GM19452 (cell line): ENCODE data around the gene EGFR.
"Not testable (repeated sequence)": the region's sequence is repeated elsewhere in the genome, so short reads cannot be mapped to it uniquely, and the experiment has no call there.

Experiments
- ATAC-seq: cut with Tn5 transposase; IDR thresholded peaks from one replicate; pipeline ENCODE4 v1.9.1; 2021; ENCODE audit not compliant: unreplicated experiment

The EGFR gene

DNA sequence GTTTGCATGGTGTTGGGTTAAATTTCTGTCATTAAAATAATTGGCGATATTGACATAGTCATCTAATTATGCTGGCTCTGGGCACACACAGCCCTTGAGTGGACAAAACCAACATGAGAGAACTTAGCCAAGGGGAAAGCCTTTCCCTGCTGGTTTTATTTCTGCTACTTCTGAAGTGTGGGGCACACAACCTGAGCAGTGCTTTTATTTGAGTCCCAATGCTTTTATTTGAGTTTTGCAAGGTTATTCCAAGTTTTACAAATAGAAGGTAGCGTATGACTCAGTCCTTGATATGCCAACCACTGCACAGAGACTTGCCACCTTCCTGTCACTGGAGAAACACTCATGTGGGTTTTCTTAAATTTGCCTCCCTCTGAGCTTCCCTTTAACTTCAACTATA is 145.7 kb downstream of the EGFR start:
- no peak for ATAC-seq

DNA sequence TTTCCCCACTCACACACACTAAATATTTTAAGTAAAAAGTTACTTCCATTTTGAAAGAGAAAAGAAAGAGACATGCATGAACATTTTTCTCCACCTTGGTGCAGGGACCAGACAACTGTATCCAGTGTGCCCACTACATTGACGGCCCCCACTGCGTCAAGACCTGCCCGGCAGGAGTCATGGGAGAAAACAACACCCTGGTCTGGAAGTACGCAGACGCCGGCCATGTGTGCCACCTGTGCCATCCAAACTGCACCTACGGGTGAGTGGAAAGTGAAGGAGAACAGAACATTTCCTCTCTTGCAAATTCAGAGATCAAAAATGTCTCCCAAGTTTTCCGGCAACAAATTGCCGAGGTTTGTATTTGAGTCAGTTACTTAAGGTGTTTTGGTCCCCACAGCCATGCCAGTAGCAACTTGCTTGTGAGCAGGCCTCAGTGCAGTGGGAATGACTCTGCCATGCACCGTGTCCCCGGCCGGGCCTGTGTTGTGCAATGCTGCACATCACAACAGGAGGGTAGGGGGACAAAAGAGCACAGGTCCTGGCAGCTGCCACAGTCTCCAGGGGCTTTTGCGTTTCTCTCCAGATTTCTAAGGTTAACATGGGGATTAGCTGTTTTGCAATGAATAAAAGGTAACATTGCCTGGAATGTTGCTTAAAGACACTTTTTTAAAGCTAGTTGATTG is 146.5 kb downstream of the EGFR start:
- ATAC-seq: no peak

DNA sequence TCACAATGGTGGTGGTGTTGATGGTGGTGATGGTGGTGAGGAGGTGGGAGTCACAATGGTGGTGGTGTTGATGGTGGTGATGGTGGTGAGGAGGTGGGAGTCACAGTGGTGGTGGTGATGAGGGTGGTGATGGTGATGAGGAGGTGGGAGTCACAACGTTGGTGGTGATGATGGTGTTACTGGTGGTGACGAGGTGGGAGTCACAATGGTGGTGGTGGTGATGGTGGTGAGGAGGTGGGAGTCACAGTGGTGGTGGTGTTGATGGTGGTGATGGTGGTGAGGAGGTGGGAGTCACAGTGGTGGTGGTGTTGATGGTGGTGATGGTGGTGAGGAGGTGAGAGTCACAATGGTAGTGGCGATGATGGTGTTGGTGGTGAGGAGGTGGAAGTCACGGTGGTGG is 148.5 kb downstream of the EGFR start:
- not testable (repeated sequence) for ATAC-seq

DNA sequence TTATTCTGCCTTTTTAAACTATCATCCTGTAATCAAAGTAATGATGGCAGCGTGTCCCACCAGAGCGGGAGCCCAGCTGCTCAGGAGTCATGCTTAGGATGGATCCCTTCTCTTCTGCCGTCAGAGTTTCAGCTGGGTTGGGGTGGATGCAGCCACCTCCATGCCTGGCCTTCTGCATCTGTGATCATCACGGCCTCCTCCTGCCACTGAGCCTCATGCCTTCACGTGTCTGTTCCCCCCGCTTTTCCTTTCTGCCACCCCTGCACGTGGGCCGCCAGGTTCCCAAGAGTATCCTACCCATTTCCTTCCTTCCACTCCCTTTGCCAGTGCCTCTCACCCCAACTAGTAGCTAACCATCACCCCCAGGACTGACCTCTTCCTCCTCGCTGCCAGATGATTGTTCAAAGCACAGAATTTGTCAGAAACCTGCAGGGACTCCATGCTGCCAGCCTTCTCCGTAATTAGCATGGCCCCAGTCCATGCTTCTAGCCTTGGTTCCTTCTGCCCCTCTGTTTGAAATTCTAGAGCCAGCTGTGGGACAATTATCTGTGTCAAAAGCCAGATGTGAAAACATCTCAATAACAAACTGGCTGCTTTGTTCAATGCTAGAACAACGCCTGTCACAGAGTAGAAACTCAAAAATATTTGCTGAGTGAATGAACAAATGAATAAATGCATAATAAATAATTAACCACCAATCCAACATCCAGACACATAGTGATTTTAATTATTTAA is 151.7 kb downstream of the EGFR start:
- no peak for ATAC-seq

DNA sequence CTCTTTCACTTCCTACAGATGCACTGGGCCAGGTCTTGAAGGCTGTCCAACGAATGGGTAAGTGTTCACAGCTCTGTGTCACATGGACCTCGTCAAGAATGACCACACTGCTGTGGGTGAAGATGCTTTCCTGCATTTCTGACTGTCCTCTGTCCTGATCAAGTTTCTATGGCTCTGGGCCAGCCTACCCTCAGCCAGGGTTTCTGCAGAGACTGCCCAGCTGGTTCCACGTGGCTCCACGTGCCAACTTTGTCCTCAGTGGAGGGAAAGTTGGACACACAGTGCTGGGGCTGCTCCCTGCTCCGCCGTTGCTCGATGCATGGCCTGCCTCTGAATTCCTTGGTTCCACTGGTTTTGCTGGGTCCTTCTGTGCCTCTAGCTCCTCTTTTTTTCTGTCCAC is 152.3 kb downstream of the EGFR start:
- no peak for ATAC-seq

DNA sequence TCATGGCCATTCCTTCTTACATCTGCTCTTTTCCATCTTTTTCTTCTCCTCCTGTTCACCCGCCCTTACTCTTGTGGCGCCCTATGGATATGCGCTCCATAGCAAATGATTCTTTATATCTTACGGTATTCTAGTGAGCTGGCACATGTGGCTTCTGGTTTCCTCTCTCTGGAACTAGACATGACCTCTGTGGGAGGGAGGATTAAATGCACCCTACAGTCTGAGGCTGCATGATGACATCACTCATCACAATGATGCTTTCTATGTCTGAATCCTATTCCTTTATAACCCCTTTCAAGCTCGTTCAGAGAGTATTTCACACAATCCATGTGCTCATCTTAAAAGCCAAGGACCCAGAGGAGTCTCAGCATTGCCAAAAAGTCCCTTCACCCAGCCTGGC is 153.3 kb downstream of the EGFR start:
- ATAC-seq: no peak

DNA sequence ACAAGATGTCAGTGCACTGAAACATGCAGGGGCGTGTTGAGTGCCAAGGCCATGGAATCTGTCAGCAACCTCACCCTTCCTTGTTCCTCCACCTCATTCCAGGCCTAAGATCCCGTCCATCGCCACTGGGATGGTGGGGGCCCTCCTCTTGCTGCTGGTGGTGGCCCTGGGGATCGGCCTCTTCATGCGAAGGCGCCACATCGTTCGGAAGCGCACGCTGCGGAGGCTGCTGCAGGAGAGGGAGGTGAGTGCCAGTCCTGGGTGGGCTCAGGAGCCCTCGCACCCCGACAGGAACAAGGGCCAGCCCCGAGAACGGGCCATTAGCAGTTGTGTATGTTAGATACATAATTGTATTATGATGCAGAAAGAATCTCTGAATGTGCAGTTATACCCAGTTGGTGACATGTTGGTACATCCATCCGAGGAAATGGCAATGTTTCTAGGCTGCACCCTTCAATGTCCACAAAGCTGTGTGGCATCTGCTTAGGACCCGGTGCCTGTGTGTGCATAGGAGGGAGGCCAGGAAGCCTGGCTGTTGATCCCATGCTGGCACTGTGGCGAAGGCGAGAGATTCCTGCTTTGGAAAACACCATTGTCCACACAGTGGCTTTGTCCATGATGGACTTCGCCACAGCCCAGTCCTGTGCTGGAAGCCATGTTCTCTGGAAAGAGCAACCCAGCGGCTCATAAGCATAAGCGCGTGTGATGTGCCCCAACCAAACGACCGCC is 154.2 kb downstream of the EGFR start:
- no peak for ATAC-seq

DNA sequence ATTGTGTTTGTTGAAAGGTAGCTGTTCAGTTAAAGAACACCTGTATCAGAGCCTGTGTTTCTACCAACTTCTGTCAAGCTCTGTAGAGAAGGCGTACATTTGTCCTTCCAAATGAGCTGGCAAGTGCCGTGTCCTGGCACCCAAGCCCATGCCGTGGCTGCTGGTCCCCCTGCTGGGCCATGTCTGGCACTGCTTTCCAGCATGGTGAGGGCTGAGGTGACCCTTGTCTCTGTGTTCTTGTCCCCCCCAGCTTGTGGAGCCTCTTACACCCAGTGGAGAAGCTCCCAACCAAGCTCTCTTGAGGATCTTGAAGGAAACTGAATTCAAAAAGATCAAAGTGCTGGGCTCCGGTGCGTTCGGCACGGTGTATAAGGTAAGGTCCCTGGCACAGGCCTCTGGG is 154.9 kb downstream of the EGFR start:
- ATAC-seq: no peak

DNA sequence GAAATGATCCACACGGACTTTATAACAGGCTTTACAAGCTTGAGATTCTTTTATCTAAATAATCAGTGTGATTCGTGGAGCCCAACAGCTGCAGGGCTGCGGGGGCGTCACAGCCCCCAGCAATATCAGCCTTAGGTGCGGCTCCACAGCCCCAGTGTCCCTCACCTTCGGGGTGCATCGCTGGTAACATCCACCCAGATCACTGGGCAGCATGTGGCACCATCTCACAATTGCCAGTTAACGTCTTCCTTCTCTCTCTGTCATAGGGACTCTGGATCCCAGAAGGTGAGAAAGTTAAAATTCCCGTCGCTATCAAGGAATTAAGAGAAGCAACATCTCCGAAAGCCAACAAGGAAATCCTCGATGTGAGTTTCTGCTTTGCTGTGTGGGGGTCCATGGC is 155.6 kb downstream of the EGFR start:
- no peak for ATAC-seq

DNA sequence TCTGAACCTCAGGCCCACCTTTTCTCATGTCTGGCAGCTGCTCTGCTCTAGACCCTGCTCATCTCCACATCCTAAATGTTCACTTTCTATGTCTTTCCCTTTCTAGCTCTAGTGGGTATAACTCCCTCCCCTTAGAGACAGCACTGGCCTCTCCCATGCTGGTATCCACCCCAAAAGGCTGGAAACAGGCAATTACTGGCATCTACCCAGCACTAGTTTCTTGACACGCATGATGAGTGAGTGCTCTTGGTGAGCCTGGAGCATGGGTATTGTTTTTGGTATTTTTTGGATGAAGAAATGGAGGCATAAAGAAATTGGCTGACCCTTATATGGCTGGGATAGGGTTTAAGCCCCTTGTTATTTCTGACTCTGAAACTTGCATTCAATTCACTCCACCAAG is 156.0 kb downstream of the EGFR start:
- ATAC-seq: no peak

DNA sequence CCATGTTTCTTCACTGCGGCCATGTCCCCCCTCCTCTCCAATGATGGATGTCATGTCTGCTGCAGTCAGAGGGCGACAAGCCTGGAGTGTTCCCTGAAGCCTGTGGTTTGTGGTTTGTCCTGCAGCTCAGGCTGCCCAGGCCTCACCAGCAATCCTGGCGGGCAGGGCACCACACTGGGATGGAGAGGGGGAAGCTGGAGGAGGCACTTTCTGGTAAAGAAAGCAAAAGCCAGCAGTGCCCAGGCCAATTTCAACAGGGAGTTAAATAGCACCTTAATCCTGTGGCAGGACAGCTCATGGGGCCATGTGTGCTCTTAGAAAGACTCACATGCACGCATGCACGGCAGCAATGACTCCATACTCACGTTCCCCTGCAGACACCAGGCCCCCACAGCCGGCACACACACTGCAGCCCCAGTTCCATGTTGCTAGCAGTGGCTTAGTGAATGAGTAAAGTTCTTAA is 158.3 kb downstream of the EGFR start:
- no peak for ATAC-seq

DNA sequence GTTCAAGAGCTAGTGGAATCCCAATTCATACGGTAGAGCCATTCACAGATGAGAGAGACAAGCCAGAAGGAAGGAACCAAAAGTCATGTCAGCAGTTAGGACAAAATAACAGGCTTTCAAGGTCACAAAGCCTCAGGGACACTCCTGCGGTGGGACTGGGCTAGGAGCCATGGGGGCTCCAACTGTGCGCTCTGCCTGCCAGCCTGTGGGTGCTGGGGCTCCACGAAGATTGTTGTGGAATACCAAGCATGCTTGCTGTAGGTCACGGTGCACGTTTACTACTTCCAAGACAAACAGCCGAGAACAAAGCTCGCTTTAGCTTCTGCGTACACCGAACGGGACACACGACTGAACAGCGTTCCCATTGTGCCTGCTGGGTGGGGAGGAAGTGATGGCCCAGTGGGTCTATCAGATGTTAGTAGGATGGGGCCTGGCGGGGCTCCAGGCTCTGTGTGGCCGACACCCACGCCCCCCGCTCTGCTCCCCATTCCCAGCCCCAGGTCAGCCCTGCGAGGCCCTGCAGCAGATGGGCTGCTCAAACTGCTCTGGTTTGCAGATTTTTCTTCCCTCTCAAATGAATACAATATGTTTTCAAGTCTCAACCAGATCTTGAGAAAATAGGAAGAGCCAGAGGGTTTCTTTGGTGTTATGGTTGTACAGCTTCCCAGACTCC is 158.9 kb downstream of the EGFR start:
- no peak for ATAC-seq

DNA sequence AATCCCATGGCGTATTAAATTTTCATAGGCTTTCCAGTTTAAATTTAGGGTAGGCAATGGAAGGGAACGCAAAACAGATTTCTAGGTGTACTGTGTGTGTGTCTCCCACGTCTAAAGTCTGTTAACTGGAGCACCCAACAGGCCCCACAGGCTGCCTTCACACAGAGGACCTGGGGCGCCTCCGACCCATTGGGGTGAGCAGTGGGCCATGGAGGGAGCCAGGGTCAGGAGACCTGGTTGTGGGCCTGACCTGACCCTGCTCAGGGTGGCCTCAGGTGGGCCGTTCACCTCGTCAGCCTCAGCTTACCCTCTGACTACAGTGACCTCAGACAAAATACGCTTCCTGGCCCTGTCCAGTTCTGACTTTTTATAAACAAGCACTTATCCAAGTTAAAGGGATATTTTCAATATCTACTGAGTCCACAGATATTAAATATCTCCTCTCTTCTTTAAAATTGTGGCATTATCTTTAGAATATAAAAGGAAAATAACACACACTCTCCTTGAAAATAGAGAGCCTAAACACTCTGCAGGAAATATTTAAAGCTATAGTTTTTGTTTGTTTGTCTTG is 159.6 kb downstream of the EGFR start:
- no peak for ATAC-seq

DNA sequence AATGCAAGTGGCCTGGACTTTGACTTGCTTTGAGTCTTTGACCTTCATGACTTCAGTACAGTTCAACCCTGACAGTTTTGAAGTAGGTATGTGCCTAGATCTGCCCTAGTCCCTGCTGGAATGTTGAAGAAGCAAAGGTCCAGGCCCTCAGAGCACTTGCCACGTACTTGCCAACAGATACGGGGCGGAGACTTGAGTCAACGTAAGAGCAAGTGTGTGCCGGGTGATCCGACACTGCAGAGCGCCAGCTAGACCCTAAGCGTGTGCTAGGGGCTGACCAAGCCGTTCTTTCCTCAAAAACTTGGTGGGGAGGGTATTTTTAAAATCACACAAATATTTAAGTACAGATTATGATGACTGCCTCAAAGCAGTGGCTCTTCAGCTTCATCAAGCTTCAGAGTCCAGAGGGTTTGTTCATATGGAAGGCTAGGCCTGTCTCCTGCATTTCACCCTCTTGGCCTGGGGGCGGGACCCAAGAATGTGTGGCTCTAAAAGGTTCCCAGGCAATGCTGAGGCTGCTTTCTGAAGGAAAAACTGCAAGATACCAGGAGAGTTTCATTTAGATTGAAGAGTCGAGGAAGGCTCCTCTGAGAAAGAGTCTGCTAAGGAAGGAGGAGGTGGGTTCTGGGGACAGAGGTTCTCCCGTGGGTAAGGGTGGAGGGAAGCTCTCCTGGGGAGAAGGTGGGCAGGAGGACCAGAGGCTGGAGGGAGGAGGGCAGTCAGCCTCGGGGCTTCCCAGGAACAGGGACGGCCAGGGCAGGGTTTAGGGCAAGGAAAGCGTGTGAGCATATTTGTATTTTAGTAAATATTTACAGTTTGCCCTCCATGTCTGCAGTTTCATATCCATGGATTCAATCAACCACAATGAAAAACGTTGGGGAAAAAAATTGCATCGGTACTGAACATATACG is 160.3 kb downstream of the EGFR start:
- no peak for ATAC-seq

DNA sequence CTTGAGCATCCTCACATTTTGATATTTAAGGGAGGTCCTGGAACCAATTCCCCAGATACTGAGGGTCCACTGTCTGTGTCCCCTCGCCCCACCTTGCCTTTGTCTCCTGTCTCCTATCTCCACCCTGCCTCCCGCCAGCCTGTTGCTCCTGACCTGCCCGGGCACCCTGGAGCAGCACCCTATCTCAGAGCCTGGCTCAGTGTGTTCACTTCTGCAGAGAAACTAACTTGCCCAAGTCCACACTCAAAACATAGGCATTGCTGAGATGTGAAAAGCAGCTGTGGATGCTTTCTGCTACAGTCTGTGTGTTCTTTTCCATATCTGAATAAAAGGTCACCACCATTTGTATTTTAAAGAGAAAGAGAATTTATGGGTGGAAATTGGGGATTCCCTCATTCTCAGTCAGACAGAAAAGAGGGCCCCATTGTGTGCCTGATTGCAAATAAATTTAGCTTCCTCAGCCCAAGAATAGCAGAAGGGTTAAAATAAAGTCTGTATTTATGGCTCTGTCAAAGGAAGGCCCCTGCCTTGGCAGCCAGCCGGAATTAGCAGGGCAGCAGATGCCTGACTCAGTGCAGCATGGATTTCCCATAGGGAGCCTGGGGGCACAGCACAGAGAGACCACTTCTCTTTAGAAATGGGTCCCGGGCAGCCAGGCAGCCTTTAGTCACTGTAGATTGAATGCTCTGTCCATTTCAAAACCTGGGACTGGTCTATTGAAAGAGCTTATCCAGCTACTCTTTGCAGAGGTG is 161.3 kb downstream of the EGFR start:
- no peak for ATAC-seq

DNA sequence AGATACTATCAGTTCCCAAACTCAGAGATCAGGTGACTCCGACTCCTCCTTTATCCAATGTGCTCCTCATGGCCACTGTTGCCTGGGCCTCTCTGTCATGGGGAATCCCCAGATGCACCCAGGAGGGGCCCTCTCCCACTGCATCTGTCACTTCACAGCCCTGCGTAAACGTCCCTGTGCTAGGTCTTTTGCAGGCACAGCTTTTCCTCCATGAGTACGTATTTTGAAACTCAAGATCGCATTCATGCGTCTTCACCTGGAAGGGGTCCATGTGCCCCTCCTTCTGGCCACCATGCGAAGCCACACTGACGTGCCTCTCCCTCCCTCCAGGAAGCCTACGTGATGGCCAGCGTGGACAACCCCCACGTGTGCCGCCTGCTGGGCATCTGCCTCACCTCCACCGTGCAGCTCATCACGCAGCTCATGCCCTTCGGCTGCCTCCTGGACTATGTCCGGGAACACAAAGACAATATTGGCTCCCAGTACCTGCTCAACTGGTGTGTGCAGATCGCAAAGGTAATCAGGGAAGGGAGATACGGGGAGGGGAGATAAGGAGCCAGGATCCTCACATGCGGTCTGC is 162.2 kb downstream of the EGFR start:
- ATAC-seq: no peak

DNA sequence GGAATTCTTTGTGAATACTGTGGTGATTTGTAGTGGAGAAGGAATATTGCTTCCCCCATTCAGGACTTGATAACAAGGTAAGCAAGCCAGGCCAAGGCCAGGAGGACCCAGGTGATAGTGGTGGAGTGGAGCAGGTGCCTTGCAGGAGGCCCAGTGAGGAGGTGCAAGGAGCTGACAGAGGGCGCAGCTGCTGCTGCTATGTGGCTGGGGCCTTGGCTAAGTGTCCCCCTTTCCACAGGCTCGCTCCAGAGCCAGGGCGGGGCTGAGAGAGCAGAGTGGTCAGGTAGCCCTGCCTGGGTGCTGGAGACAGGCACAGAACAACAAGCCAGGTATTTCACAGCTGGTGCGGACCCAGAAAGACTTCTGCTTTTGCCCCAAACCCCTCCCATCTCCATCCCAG is 162.9 kb downstream of the EGFR start:
- ATAC-seq: no peak

DNA sequence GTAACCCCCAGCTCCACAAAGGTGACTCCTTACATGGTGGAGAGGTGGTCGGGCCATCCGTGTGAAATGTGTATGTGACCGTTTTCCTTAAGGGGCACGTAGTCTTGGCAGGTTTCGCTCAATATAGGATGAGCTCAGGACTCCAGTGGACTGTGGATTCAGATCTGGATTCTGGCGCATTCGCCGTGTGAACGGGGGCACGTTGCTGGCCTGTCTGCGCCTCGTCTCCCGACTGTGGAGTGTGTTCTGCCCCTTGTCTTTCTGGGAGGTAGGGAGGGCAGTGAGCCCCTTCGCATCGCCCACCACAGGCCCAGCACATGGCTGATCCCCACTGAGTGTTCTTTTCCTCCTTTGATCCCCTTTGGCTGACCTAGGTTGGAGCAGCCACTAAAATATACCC is 165.1 kb downstream of the EGFR start:
- ATAC-seq: no peak

DNA sequence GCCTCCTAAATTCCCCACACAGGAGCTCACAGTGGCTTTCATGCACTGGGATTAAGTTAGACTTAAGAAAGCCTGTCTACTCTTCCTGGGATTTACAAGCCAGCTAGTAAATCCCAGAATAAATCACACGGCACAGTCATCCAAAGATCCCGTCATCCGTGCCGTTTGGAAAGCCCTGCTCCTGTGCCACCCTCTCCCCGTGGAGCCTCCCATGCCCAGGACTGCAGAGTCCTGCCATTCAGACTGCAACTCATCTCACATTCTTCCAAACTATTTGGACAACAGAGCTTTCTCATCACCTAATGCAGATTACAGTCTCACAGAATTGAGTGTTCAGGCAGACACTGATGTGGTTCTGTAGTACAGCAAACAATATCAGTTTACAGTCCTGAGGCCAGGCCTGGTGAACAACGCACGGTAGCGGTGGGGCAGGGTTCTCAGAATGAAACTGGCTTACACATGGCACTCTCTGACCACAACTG is 166.5 kb downstream of the EGFR start:
- no peak for ATAC-seq
